GM10847 (cell line): Measurements from ENCODE around the gene PITX1.

Source experiments
- POLR2A ChIP-seq: IDR thresholded peaks from 2 replicates; pipeline ENCODE4 v1.6.1; 2011; ENCODE audit not compliant: insufficient read length; ENCODE audit errors: extremely low read depth

Gene PITX1

GRCh38 chr5:135013947-135014570 is 20.0 kb downstream of the PITX1 start:
- TF ChIP-seq POLR2A = no peak

- no peak for TF ChIP-seq POLR2A
Observed at GRCh38 chr5:135013445-135013844, 20.6 kb downstream of the PITX1 start.

GRCh38 chr5:135012951-135013391 is 21.1 kb downstream of the PITX1 start:
- no peak for TF ChIP-seq POLR2A

- no peak for TF ChIP-seq POLR2A
Observed at GRCh38 chr5:135012033-135012588, 21.9 kb downstream of the PITX1 start.

- no peak for TF ChIP-seq POLR2A
Observed at GRCh38 chr5:135011355-135012032, 22.5 kb downstream of the PITX1 start.

- TF ChIP-seq POLR2A = no peak
Observed at GRCh38 chr5:135010502-135011354, 23.3 kb downstream of the PITX1 start.

GRCh38 chr5:135009736-135010501 is 24.1 kb downstream of the PITX1 start:
- TF ChIP-seq POLR2A = no peak

GRCh38 chr5:135008981-135009735 is 24.9 kb downstream of the PITX1 start:
- no peak for TF ChIP-seq POLR2A

GRCh38 chr5:135008556-135008955 is 25.5 kb downstream of the PITX1 start:
- TF ChIP-seq POLR2A = no peak

- no peak for TF ChIP-seq POLR2A
Observed at GRCh38 chr5:135007749-135008363, 26.2 kb downstream of the PITX1 start.

GRCh38 chr5:135007305-135007704 is 26.7 kb downstream of the PITX1 start:
- no peak for TF ChIP-seq POLR2A

GRCh38 chr5:135005076-135005475 is 29.0 kb downstream of the PITX1 start:
- TF ChIP-seq POLR2A = no peak

- TF ChIP-seq POLR2A = no peak
Observed at GRCh38 chr5:135004376-135004775, 29.7 kb downstream of the PITX1 start.

- no peak for TF ChIP-seq POLR2A
Observed at GRCh38 chr5:134997015-134997414, 37.0 kb downstream of the PITX1 start.

GRCh38 chr5:134995850-134996402 is 38.1 kb downstream of the PITX1 start:
- no peak for TF ChIP-seq POLR2A
